H1 (cell line): ENCODE measurements around the gene TCF4. TPM values are rescaled to one million over a fixed set of nuclear protein-coding genes. Genes with fewer than 3 reads are reported as not detected.

Source experiments
- CTCF ChIA-PET: fragments of 300-600 bp; sonication (Branson Sonifier 250); formaldehyde crosslinking; loops from one replicate; lab custom pipeline; 2021; ENCODE audit not compliant: partially characterized antibody; lab: Charles Lee
- POLR2A ChIA-PET: fragments of 300-600 bp; sonication (Branson Sonifier 250); formaldehyde crosslinking; loops from one replicate; lab custom pipeline; 2021; ENCODE audit warnings: inconsistent platforms; ENCODE audit not compliant: partially characterized antibody; lab: Charles Lee
- DNase-seq, 2 experiments: peaks; one replicate each; pipeline versions ENCODE4 v3.0.0 to v3.0.0-alpha.2; 2010 to 2022; ENCODE audit warnings: low spot score in 2 of 2, low read depth in 1 of 2, mixed read lengths in 1 of 2
- FAIRE-seq: peaks from 2 replicates; lab custom pipeline; 2011; peaks lifted over from hg19 to GRCh38; lab: Jason Lieb, UNC
- H2AFZ ChIP-seq: 2 replicates; pipeline ENCODE4 v1.8.1; 2012; ENCODE audit warnings: low read length, inconsistent platforms
- H2AK5ac ChIP-seq: 2 replicates; pipeline ENCODE4 v1.6.1; 2013; ENCODE audit warnings: low read depth, low read length
- H2BK120ac ChIP-seq: replicated peaks from 2 replicates; pipeline ENCODE3; 2013; ENCODE audit warnings: low read depth, low read length, inconsistent platforms
- H2BK12ac ChIP-seq: 2 replicates; pipeline ENCODE4 v1.6.1; 2013; ENCODE audit warnings: low read depth, low read length
- H2BK15ac ChIP-seq: 2 replicates; pipeline ENCODE4 v1.6.1; 2013; ENCODE audit warnings: low read length
- H2BK20ac ChIP-seq: 2 replicates; pipeline ENCODE4 v1.6.1; 2013; ENCODE audit warnings: low read length
- H2BK5ac ChIP-seq: 2 replicates; pipeline ENCODE4 v1.6.1; 2013; ENCODE audit warnings: low read depth, low read length
- H3K14ac ChIP-seq: 2 replicates; pipeline ENCODE4 v1.6.1; 2013; ENCODE audit warnings: inconsistent platforms; ENCODE audit not compliant: insufficient read length
- H3K18ac ChIP-seq: 2 replicates; pipeline ENCODE4 v1.6.1; 2013; ENCODE audit warnings: low read length; ENCODE audit errors: extremely low read depth
- H3K23ac ChIP-seq: 2 replicates; pipeline ENCODE4 v1.6.1; 2013; ENCODE audit warnings: inconsistent platforms; ENCODE audit not compliant: insufficient read length
- H3K23me2 ChIP-seq: 2 replicates; pipeline ENCODE4 v1.6.1; 2013; ENCODE audit warnings: low read depth, low read length
- H3K27ac ChIP-seq: 2 replicates; pipeline ENCODE4 v1.6.1; 2011; ENCODE audit warnings: low read depth, low read length, inconsistent platforms
- H3K27me3 ChIP-seq, 4 experiments: replicated peaks in 1 of 4; 1 replicate in 1 of 4; 2 replicates in 3 of 4; pipeline versions ENCODE4 v1.6.1 to v1.8.1; 2011 to 2013; ENCODE audit warnings: low read length in 3 of 4, mild to moderate bottlenecking in 3 of 4, inconsistent platforms in 2 of 4, mixed read lengths in 2 of 4, moderate library complexity in 1 of 4; ENCODE audit not compliant: control insufficient read depth in 3 of 4, insufficient read depth in 3 of 4; ENCODE audit errors: extremely low read depth in 1 of 4
- H3K36me3 ChIP-seq, 4 experiments: 2 replicates each; pipeline versions ENCODE4 v1.6.1 to v1.8.1; 2011 to 2013; ENCODE audit warnings: mild to moderate bottlenecking in 4 of 4, low read length in 3 of 4, moderate library complexity in 2 of 4, control low read depth in 1 of 4, inconsistent platforms in 1 of 4; ENCODE audit not compliant: insufficient read depth in 4 of 4, control insufficient read depth in 2 of 4
- H3K4ac ChIP-seq: replicated peaks from 2 replicates; pipeline ENCODE3; 2013; ENCODE audit warnings: low read length, low read depth, mixed read lengths, inconsistent platforms; ENCODE audit not compliant: insufficient read length
- H3K4me1 ChIP-seq, 4 experiments: replicated peaks in 1 of 4; 1 replicate in 1 of 4; 2 replicates in 3 of 4; pipeline versions ENCODE4 v1.6.1 to v1.8.1; 2011 to 2013; ENCODE audit warnings: low read length in 3 of 4, inconsistent platforms in 2 of 4, mixed read lengths in 1 of 4; ENCODE audit not compliant: insufficient read depth in 4 of 4, control insufficient read depth in 3 of 4
- H3K4me2 ChIP-seq, 2 experiments: 2 replicates each; pipeline versions ENCODE4 v1.6.1 to v1.8.1; 2011 to 2013; ENCODE audit warnings: low read depth in 2 of 2, low read length in 2 of 2, control low read depth in 1 of 2, inconsistent platforms in 1 of 2, mild to moderate bottlenecking in 1 of 2; ENCODE audit not compliant: insufficient read depth in 1 of 2
- H3K4me3 ChIP-seq, 4 experiments: fragments of 200-600, 300-600 bp in 1 of 4; sonication (generic), shearing (Covaris generic), sonication (Bioruptor Twin) in 1 of 4; 2 replicates each; pipeline versions ENCODE4 v1.5.1 to v1.8.1; 2011 to 2016; ENCODE audit warnings: low read length in 4 of 4, low read depth in 3 of 4, control low read depth in 2 of 4, inconsistent platforms in 2 of 4, mild to moderate bottlenecking in 2 of 4, mixed read lengths in 1 of 4, moderate library complexity in 1 of 4; ENCODE audit not compliant: insufficient read depth in 2 of 4; ENCODE audit errors: extremely low read depth in 1 of 4
- H3K56ac ChIP-seq: replicated peaks from 2 replicates; pipeline ENCODE3; 2013; ENCODE audit warnings: low read depth, mild to moderate bottlenecking, mixed read lengths, low read length, inconsistent platforms; ENCODE audit not compliant: insufficient read length
- H3K79me1 ChIP-seq: 2 replicates; pipeline ENCODE4 v1.6.1; 2013; ENCODE audit warnings: low read depth, low read length, control low read depth
- H3K79me2 ChIP-seq, 2 experiments: 2 replicates each; pipeline versions ENCODE4 v1.6.1 to v1.8.1; 2012 to 2013; ENCODE audit warnings: low read length in 2 of 2, mild to moderate bottlenecking in 2 of 2, inconsistent platforms in 1 of 2; ENCODE audit not compliant: insufficient read depth in 2 of 2, control insufficient read depth in 1 of 2
- H3K9ac ChIP-seq, 4 experiments: replicated peaks in 1 of 4; 1 replicate in 1 of 4; 2 replicates in 3 of 4; pipeline versions ENCODE4 v1.6.1 to v1.8.1; 2011 to 2013; ENCODE audit warnings: low read depth in 3 of 4, low read length in 3 of 4, control low read depth in 2 of 4, mild to moderate bottlenecking in 2 of 4, moderate library complexity in 2 of 4, inconsistent platforms in 1 of 4; ENCODE audit errors: extremely low read depth in 1 of 4
- H3K9me3 ChIP-seq, 2 experiments: 2 replicates each; pipeline versions ENCODE4 v1.6.1 to v1.8.1; 2012 to 2013; ENCODE audit warnings: mild to moderate bottlenecking in 2 of 2, moderate library complexity in 2 of 2, control low read depth in 1 of 2, inconsistent platforms in 1 of 2, low read depth in 1 of 2, low read length in 1 of 2, mixed read lengths in 1 of 2; ENCODE audit not compliant: insufficient read depth in 2 of 2
- H4K20me1 ChIP-seq, 2 experiments: replicated peaks in 1 of 2; 2 replicates each; pipeline versions ENCODE3 to v1.8.1; 2011 to 2013; ENCODE audit warnings: inconsistent platforms in 2 of 2, low read length in 2 of 2, mild to moderate bottlenecking in 1 of 2; ENCODE audit not compliant: insufficient read depth in 2 of 2, control insufficient read depth in 1 of 2
- H4K5ac ChIP-seq: 2 replicates; pipeline ENCODE4 v1.6.1; 2013; ENCODE audit warnings: low read length, low read depth, mixed read lengths, inconsistent platforms; ENCODE audit not compliant: insufficient read length
- H4K8ac ChIP-seq: 2 replicates; pipeline ENCODE4 v1.8.0; 2013; ENCODE audit warnings: mild to moderate bottlenecking, moderate library complexity, low read length, inconsistent platforms; ENCODE audit not compliant: insufficient read depth; ENCODE audit errors: extremely low read depth
- H4K91ac ChIP-seq: replicated peaks from 2 replicates; pipeline ENCODE3; 2013; ENCODE audit warnings: low read length, mixed read lengths, inconsistent platforms; ENCODE audit not compliant: insufficient read length
- CBX8 ChIP-seq: fragments of 300-800, 300-1000 bp; sonication (generic); IDR thresholded peaks from 2 replicates; pipeline ENCODE4 v1.7.1; 2016; ENCODE audit warnings: low read depth, low read length, borderline replicate concordance
- CHD2 ChIP-seq: IDR thresholded peaks from 2 replicates; pipeline ENCODE4 v1.6.1; 2012; ENCODE audit warnings: low read length, improper control_type of control experiment
- WGBS, 2 experiments: shearing (Covaris generic) in 1 of 2; methylation state at CpG; one replicate each; pipeline versions ENCODE4 v1.1.6 to v1.1.7; 2013 to 2015; ENCODE audit warnings: low lambda C conversion rate in 2 of 2, mixed read lengths in 2 of 2, inconsistent platforms in 1 of 2, low coverage in 1 of 2, missing lambda C conversion rate in 1 of 2; ENCODE audit not compliant: insufficient replicate concordance in 2 of 2, insufficient coverage in 1 of 2, insufficient read length in 1 of 2; ENCODE audit errors: extremely low coverage in 1 of 2, missing lambda C conversion rate in 1 of 2; 5-methylcytosine and 5-hydroxymethylcytosine counted together
- polyA plus RNA-seq, 7 experiments: library from polyadenylated mRNA; depleted of rRNA in 3 of 7; stranded (reverse) in 5 of 7; unstranded in 2 of 7; fragments of >200 nt in 5 of 7; fragments of 200-250 nt in 2 of 7; gene quantifications; 1 replicate in 5 of 7; 2 replicates in 1 of 7; 4 replicates in 1 of 7; pipeline versions ENCODE4 v1.2.1 to v1.2.3, GENCODE V29; 2011 to 2013; ENCODE audit warnings: missing spikeins in 2 of 7, mixed read lengths in 2 of 7
- total RNA-seq: library from RNA; stranded (reverse); fragmentation: NEBNext Ultra II Directional; extraction: Animal tissue kit (Norgen Biotek cat#: 25700); gene quantifications from 2 replicates; pipeline ENCODE4 v1.2.1, GENCODE V29; 2021

The TCF4 gene
- total and polyA plus RNA-seq, 2 of the 8 experiments (the other 6 are each of a cell fraction or from before 2014, with no cell fraction given): 59.3 to 118 TPM

DNA sequence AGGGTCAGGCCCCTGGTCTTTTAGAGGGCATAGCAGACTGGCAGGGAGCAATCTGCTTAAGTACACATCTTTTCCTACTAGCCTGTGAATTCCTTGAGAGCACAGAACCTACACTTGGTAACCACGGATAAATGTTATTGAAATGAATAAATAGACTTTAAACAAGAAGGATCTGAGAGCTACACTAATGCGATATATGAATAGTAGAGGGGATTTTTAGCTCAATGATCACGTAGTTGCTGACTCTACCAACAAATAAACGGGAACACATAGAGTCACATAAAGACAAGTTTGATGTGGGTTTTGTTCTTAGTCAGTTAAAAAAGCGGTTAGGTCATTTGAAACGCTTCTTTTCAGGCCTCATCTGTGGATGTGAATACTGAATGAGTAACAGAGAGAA is 338.4 kb downstream of the TCF4 start:
- ChIA-PET CTCF (interaction anchor here (1.1 to 1.2 kb wide), 2 partner anchors 14 to 19 kb away, joined by 3 read pairs; no protein-coding TSS in a partner anchor), POLR2A (no interaction called here)
- no peak overlapping the region for H4K8ac ChIP-seq
- H3K4me1 ChIP-seq: peaks cover 0 to 3% (median 0%) of the 10 kb centered on the region in 4 experiments; a peak in 1 of 7 replicates
- H2AK5ac ChIP-seq: no peak overlapping the region
- no peaks in the 10 kb centered on the region for H3K23me2 ChIP-seq
- no peak overlapping the region for H3K56ac ChIP-seq
- no peak overlapping the region for H2AFZ ChIP-seq
- H3K36me3 ChIP-seq: peaks cover 0 to 10% (median 6%) of the 10 kb centered on the region in 4 experiments; a peak in 6 of 8 replicates
- H3K9me3 ChIP-seq: no peaks in the 10 kb centered on the region
- DNase-seq (no peak), FAIRE-seq (no peak)
- H2BK20ac ChIP-seq: no peak overlapping the region
- H4K91ac ChIP-seq: no peak overlapping the region
- no peak overlapping the region for H3K23ac ChIP-seq
- no peak overlapping the region; the same call in 1 of the 2 replicates for H3K27ac ChIP-seq
- no peak overlapping the region for H4K5ac ChIP-seq
- H3K79me1 ChIP-seq: no peaks in the 10 kb centered on the region
- no peaks in the 10 kb centered on the region for H3K27me3 ChIP-seq
- TF ChIP-seq CBX8 (no peak), CHD2 (no peak)
- no peaks in the 10 kb centered on the region for H4K20me1 ChIP-seq
- H3K18ac ChIP-seq: no peak overlapping the region
- H3K4ac ChIP-seq: no peak overlapping the region
- no peak overlapping the region for H3K4me2 ChIP-seq
- H2BK12ac ChIP-seq: no peak overlapping the region
- no peak overlapping the region for H2BK120ac ChIP-seq
- H3K79me2 ChIP-seq: no peaks in the 10 kb centered on the region
- H3K4me3 ChIP-seq: no peak overlapping the region
- no peak overlapping the region for H2BK15ac ChIP-seq
- no peak overlapping the region for H3K9ac ChIP-seq
- WGBS, 2 experiments: 96% methylated on average over 6 of the region's 6 CpGs; no CpG with 5 or more reads in 1 of the 2 experiments
- H2BK5ac ChIP-seq: no peak overlapping the region
- no peak overlapping the region for H3K14ac ChIP-seq
